NCI-H1436 (cell line): Measurements from ENCODE around the gene TMEM242.

Experiments
- DNase-seq: peaks from one replicate; lab custom pipeline; 2025; lab: John Stamatoyannopoulos, UW

TMEM242 gene

GRCh38 chr6:157248264-157248663 is 75.1 kb downstream of the TMEM242 start:
- DNase-seq = no peak

- DNase-seq = no peak
Observed at GRCh38 chr6:157246771-157247484, 76.4 kb downstream of the TMEM242 start.

- DNase-seq = no peak
Observed at GRCh38 chr6:157246048-157246630, 77.2 kb downstream of the TMEM242 start.

- DNase-seq = no peak
Observed at GRCh38 chr6:157245436-157245835, 77.9 kb downstream of the TMEM242 start.

GRCh38 chr6:157244780-157245179 is 78.5 kb downstream of the TMEM242 start:
- DNase-seq = no peak

GRCh38 chr6:157244175-157244574 is 79.1 kb downstream of the TMEM242 start:
- DNase-seq = no peak

- no peak for DNase-seq
Observed at GRCh38 chr6:157242791-157243190, 80.5 kb downstream of the TMEM242 start.

GRCh38 chr6:157240960-157241311 is 82.4 kb downstream of the TMEM242 start:
- DNase-seq = no peak

GRCh38 chr6:157240059-157240959 is 83.0 kb downstream of the TMEM242 start:
- DNase-seq = peak; percentile 51

- DNase-seq = no peak
Observed at GRCh38 chr6:157239671-157240058, 83.7 kb downstream of the TMEM242 start.
